Subcutaneous abdominal adipose tissue (tissue), 5 donors: Measurements from ENCODE around the gene PAX8.

ENCODE experiments used
- H3K27ac ChIP-seq: one replicate; pipeline ENCODE4 v1.7.0; 2013; ENCODE audit warnings: low read depth, mild to moderate bottlenecking, inconsistent platforms, low read length, moderate library complexity
- H3K27me3 ChIP-seq, 5 donors: one replicate each; pipeline ENCODE4 v1.7.0; 2013; ENCODE audit warnings: low read length in 5 of 5, inconsistent platforms in 1 of 5; ENCODE audit not compliant: control insufficient read depth in 5 of 5, insufficient read depth in 4 of 5
- H3K36me3 ChIP-seq, 5 donors: one replicate each; pipeline ENCODE4 v1.7.0; 2013; ENCODE audit warnings: low read length in 5 of 5; ENCODE audit not compliant: control insufficient read depth in 5 of 5, insufficient read depth in 5 of 5
- H3K4me1 ChIP-seq, 5 donors: one replicate each; pipeline ENCODE4 v1.7.0; 2013; ENCODE audit warnings: low read length in 5 of 5, mild to moderate bottlenecking in 3 of 5, moderate library complexity in 1 of 5; ENCODE audit not compliant: control insufficient read depth in 5 of 5, insufficient read depth in 5 of 5
- H3K4me3 ChIP-seq, 5 donors: one replicate each; pipeline ENCODE4 v1.7.0; 2013; ENCODE audit warnings: low read length in 5 of 5, low read depth in 1 of 5
- H3K9ac ChIP-seq, 5 donors: one replicate each; pipeline ENCODE4 v1.7.0; 2013; ENCODE audit warnings: low read length in 5 of 5, mild to moderate bottlenecking in 4 of 5, moderate library complexity in 3 of 5
- H3K9me3 ChIP-seq, 5 donors: one replicate each; pipeline ENCODE4 v1.7.0; 2013; ENCODE audit warnings: low read length in 5 of 5; ENCODE audit not compliant: control insufficient read depth in 5 of 5
- donor health status: healthy.
- donor health status: healthy.
- donor health status: healthy.
- donor health status: healthy.
- donor health status: healthy.

Gene PAX8

DNA sequence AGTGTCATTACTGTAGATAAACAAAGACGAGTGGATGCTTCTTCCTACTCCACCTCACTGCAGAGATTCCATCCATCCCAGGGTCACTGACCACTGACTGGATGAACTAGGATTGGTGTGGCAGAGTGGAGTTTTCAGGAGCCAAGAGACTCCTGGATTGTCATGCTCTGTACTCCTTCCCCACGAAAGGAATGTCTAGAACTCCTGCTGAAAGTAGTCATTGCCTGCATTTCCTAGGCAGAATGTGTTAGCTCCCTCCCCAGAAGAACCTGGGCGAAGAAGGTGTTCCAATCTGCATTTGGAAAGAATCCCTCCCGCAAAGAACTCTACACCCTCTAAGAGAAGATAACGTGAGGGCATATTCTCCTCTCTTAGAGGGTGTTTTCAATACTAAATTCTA lies 6.2 kb downstream of the PAX8 start:
- peaks cover 18 to 65% (median 38%) of the 10 kb centered on the region in 5 donors for H3K27me3 ChIP-seq

GRCh38 chr2:113268621-113269360 lies 9.9 kb downstream of the PAX8 start:
- Histone ChIP-seq H3K4me1 (no peaks in the 10 kb centered on the region), H3K9ac (no peak overlapping the region), H3K27ac (no peak overlapping the region), H3K9me3 (no peaks in the 10 kb centered on the region), H3K36me3 (peaks cover 0 to 47% (median 6%) of the 10 kb centered on the region in 5 donors), H3K4me3 (no peak overlapping the region), H3K27me3 (peaks cover 0 to 38% (median 16%) of the 10 kb centered on the region in 5 donors)

More for the DNA sequence above, 6.2 kb downstream of the PAX8 start:
- H3K4me1 ChIP-seq = peaks cover 0 to 15% (median 8%) of the 10 kb centered on the region in 5 donors
- no peak overlapping the region for H3K27ac ChIP-seq
- no peak overlapping the region for H3K9ac ChIP-seq
- H3K9me3 ChIP-seq = no peaks in the 10 kb centered on the region
- peaks cover 0 to 17% (median 4%) of the 10 kb centered on the region in 5 donors for H3K36me3 ChIP-seq
- H3K4me3 ChIP-seq = no peak overlapping the region

- Histone ChIP-seq H3K9me3 (no peaks in the 10 kb centered on the region), H3K36me3 (peaks cover 0 to 48% (median 6%) of the 10 kb centered on the region in 5 donors), H3K27me3 (peaks cover 0 to 21% (median 5%) of the 10 kb centered on the region in 5 donors), H3K4me3 (no peak overlapping the region), H3K9ac (no peak overlapping the region), H3K27ac (no peak overlapping the region), H3K4me1 (peaks cover 0 to under 1% (median 0%) of the 10 kb centered on the region in 5 donors)
Measured at GRCh38 chr2:113266431-113266830, 12.3 kb downstream of the PAX8 start.

GRCh38 chr2:113264713-113265403 lies 13.9 kb downstream of the PAX8 start:
- Histone ChIP-seq H3K4me1 (peaks cover 0 to 9% (median 0%) of the 10 kb centered on the region in 5 donors), H3K27ac (no peak overlapping the region), H3K36me3 (peaks cover 0 to 45% (median 6%) of the 10 kb centered on the region in 5 donors), H3K27me3 (peaks cover 0 to 9% (median 0%) of the 10 kb centered on the region in 5 donors), H3K9me3 (no peaks in the 10 kb centered on the region), H3K9ac (no peak overlapping the region), H3K4me3 (no peak overlapping the region)

DNA sequence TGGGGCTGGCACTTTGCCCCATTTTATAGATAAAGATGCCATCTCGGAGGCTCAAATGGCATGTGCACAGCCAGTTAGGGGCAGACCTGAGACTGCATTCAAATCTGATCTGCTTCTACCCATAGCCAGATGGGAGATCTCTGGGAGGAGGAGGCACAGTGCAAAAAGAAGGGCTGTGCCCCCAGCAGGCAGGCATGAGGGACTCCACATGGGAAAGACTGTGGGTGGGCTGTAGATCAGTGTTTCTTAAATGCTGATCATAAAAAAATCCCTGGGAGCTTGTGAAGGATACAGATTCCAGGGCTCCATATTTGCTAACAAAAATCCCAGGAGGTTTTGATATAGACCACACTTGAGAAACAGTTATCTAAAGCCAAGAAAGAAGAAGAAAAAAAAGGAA lies 15.2 kb downstream of the PAX8 start:
- Histone ChIP-seq H3K9me3 (no peaks in the 10 kb centered on the region), H3K4me1 (peaks cover 0 to 9% (median 0%) of the 10 kb centered on the region in 5 donors), H3K9ac (no peak overlapping the region), H3K27me3 (peaks cover 0 to 6% (median 0%) of the 10 kb centered on the region in 5 donors), H3K4me3 (no peak overlapping the region), H3K27ac (no peak overlapping the region), H3K36me3 (peaks cover 0 to 55% (median 6%) of the 10 kb centered on the region in 5 donors)

GRCh38 chr2:113260991-113261390 lies 17.7 kb downstream of the PAX8 start:
- H3K27me3 ChIP-seq = peaks cover 0 to 4% (median 0%) of the 10 kb centered on the region in 5 donors
- no peak overlapping the region for H3K4me3 ChIP-seq
- H3K4me1 ChIP-seq = peaks cover 0 to 18% (median 0%) of the 10 kb centered on the region in 5 donors
- peaks cover 0 to 31% (median 6%) of the 10 kb centered on the region in 5 donors for H3K36me3 ChIP-seq
- no peak overlapping the region for H3K27ac ChIP-seq
- H3K9me3 ChIP-seq = no peaks in the 10 kb centered on the region
- no peak overlapping the region for H3K9ac ChIP-seq

- Histone ChIP-seq H3K27ac (no peak overlapping the region), H3K4me1 (peaks cover 0 to 18% (median 0%) of the 10 kb centered on the region in 5 donors), H3K9ac (no peak overlapping the region), H3K27me3 (peaks cover 0 to 3% (median 0%) of the 10 kb centered on the region in 5 donors), H3K4me3 (no peak overlapping the region), H3K9me3 (no peaks in the 10 kb centered on the region), H3K36me3 (peaks cover 0 to 21% (median 5%) of the 10 kb centered on the region in 5 donors)
Measured at GRCh38 chr2:113258471-113259147, 20.1 kb downstream of the PAX8 start.

DNA sequence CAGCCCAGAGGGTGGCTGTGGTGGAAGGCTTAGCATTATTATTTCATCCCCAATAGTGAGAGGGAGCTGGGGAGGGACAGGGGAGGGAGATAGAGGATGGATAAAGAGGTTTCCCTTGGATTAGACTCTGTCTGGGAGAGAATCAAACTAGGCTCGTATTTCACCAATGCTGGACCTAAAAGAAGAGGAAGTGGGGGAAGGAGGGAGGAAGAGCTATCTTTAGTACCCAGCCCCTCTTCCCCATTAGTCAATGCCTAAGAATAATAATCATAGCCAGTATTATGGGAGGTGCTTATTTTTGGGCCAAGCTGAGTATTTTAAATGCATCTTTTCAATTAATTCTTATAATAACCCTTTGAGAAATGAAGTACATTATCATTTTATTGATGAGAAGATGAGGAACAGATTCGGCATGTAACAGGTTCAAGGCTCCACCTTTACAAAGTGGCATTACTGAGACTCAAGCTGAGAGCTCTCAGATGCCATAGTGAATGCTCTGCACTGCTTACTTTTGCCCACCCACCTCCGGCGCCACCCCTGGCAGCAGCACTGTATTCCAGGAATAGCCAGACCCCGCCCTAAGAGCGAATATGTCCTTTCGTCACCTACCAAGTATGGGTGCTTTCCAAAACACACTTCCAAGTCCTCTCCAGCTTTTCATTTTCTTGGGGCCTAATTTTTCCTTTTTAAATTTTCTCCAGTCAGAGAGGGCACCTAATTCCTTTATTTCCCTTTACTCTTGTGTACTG lies 21.0 kb downstream of the PAX8 start:
- Histone ChIP-seq H3K36me3 (peaks cover 0 to 21% (median 5%) of the 10 kb centered on the region in 5 donors), H3K27me3 (peaks cover 0 to 3% (median 0%) of the 10 kb centered on the region in 5 donors), H3K27ac (no peak overlapping the region)

More for the DNA sequence above, 21.0 kb downstream of the PAX8 start:
- Histone ChIP-seq H3K4me1 (peaks cover 0 to 18% (median 0%) of the 10 kb centered on the region in 5 donors), H3K4me3 (no peak overlapping the region), H3K9ac (no peak overlapping the region), H3K9me3 (no peaks in the 10 kb centered on the region)
